WERI-Rb-1 (cell line): ENCODE results near the gene HOXB13.

Experiments used
- DNase-seq: peaks from one replicate; pipeline ENCODE4 v3.0.0-alpha.2; 2020
- H3K27ac ChIP-seq: fragments of 250-450 bp; sonication (Bioruptor Pico); 2 replicates; pipeline ENCODE4 v1.5.1; 2020; ENCODE audit warnings: mild to moderate bottlenecking, moderate library complexity
- H3K27me3 ChIP-seq: fragments of 250-450 bp; sonication (Bioruptor Pico); 2 replicates; pipeline ENCODE4 v1.5.1; 2021; ENCODE audit warnings: mild to moderate bottlenecking, low read depth, moderate library complexity; ENCODE audit not compliant: insufficient read depth, severe bottlenecking
- H3K36me3 ChIP-seq: fragments of 250-450 bp; sonication (Bioruptor Pico); 2 replicates; pipeline ENCODE4 v1.5.1; 2020; ENCODE audit warnings: mild to moderate bottlenecking, moderate library complexity
- H3K4me3 ChIP-seq: 2 replicates; pipeline ENCODE4 v1.5.1; 2011; ENCODE audit warnings: low read depth, mild to moderate bottlenecking, control low read depth, low read length
- H3K9me3 ChIP-seq: fragments of 250-450 bp; sonication (Bioruptor Pico); 2 replicates; pipeline ENCODE4 v1.5.1; 2021; ENCODE audit warnings: mild to moderate bottlenecking, moderate library complexity; ENCODE audit not compliant: severe bottlenecking
- TF ChIP-seq, protein P1 (sequence below): IDR thresholded peaks from 2 replicates; pipeline ENCODE4 v1.5.1; 2011; ENCODE audit warnings: low read depth, mild to moderate bottlenecking, control low read depth, inconsistent platforms, low read length

HOXB13 gene

DNA sequence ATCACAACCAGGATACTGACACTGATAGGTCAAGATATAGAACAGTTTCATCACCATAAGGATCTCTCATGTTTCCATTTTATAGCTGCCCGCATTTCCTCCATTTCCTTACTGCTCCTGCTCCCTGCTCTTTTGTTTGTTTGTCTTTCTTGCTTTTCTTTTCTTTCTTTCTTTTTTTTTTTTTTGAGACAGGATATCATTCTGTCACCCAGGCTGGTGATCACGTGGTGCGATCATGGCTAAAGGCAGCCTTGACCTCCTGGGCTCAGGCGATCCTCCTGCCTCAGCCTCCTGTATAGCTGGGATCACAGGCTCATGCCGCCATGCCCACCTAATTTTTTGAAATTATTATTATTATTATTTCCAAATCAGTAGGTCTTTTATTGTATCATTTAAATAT lies 37.9 kb downstream of the HOXB13 start:
- Histone ChIP-seq H3K4me3 (no peak overlapping the region), H3K36me3 (no peaks in the 10 kb centered on the region), H3K27me3 (peaks cover 88% of the 10 kb centered on the region), H3K9me3 (peaks cover 26% of the 10 kb centered on the region), H3K27ac (no peak overlapping the region)
- TF ChIP-seq, protein P1, sequence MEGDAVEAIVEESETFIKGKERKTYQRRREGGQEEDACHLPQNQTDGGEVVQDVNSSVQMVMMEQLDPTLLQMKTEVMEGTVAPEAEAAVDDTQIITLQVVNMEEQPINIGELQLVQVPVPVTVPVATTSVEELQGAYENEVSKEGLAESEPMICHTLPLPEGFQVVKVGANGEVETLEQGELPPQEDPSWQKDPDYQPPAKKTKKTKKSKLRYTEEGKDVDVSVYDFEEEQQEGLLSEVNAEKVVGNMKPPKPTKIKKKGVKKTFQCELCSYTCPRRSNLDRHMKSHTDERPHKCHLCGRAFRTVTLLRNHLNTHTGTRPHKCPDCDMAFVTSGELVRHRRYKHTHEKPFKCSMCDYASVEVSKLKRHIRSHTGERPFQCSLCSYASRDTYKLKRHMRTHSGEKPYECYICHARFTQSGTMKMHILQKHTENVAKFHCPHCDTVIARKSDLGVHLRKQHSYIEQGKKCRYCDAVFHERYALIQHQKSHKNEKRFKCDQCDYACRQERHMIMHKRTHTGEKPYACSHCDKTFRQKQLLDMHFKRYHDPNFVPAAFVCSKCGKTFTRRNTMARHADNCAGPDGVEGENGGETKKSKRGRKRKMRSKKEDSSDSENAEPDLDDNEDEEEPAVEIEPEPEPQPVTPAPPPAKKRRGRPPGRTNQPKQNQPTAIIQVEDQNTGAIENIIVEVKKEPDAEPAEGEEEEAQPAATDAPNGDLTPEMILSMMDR = no peak
- DNase-seq = no peak

DNA sequence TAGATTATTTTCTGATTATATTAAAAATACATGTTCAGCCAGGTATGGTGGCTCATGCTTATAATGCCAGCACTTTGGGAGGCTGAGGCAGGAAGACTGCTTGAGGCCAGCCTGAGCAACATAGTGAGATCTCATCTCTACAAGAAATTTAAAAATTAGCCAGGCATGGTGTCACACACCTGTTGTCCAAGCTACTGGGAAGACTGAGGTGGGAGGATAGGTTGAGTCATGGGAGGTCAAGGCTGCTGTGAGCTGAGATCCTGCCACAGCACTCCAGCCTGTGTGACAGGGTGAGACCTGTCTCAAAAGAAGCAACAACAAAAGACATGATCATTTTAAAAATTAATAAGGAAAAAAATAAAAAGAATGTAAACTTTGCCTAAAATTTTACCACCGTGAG lies 46.9 kb downstream of the HOXB13 start:
- Histone ChIP-seq H3K9me3 (peaks cover 11% of the 10 kb centered on the region), H3K27ac (no peak overlapping the region), H3K36me3 (no peaks in the 10 kb centered on the region), H3K27me3 (peaks cover 97% of the 10 kb centered on the region), H3K4me3 (no peak overlapping the region)
- no peak for DNase-seq
- TF ChIP-seq, protein P1 = no peak

DNA sequence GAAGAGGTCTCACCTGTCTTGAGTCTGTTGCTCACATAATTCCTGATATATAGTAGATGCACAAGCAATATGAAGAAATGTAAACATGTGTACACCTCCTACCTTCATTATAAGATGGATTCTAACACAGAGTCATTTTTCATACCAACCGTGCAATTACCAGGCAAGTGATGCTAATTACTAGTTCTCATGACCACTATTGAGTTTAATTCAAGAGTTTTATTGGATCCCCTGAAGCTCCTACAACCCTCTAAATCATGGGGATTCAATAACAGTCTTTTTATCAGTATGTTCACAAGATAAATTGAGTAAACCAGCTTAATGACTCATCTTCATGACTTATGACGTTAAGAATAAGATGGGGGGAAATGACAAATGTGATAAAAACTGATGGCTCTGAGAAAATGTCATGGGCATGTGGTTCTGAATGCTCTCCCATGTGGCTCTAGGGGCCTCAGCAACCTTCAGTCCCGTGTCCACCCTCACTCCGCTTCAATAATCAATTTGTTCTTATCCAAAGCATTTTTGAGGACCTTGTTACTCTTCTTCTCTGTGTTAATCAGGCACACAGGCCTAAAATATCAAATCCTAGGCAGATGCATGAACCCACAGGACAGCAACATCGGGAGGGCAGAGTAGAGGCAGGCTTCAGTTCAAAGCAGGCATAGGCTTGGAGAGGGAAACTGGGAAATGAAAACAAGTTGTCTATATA lies 49.0 kb downstream of the HOXB13 start:
- TF ChIP-seq, protein P1 = no peak
- H3K36me3 ChIP-seq = no peaks in the 10 kb centered on the region
- no peak for DNase-seq
- no peak overlapping the region for H3K4me3 ChIP-seq
- H3K27me3 ChIP-seq = peaks cover 100% of the 10 kb centered on the region
- no peak overlapping the region for H3K27ac ChIP-seq
- H3K9me3 ChIP-seq = peaks cover 11% of the 10 kb centered on the region

DNA sequence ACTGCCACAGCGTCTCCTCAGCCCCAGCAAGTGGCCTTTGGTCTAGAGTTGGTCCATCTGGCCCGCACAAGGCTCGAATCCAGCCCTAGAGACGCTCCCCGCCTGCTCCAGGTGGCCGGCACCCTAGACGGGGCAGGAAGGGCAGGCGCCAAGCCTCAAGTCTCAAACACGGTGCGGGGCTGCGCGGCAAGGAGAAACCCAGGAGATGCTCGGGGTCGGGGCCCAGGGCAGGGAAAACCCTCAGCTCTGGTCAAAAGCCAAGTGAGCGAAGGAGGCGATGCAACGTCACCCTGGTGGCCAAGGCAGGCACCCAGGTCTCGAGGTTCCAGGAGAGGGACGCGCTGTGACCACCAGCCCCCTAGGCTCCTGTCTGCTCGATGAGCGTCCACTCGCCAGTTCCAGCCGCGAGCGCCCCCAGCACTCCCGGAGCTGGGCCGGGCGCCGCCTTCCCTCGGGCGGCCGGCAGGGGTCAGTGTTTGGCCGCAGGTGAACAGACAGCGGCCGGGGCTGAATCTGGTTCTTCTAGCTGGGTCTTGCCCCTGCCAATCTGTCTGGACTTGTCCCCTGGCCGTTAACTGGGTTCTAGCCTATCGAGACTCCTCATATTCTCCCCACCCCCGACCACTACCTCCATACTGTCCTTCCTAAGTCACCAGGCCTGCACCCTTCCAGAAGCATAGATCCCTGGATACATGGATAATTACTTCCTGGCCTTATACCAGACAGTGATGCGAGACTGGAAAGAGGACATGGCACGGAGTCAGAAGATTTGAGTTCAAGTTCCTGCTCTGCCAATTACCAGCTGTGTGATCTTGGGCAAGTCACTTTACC lies 50.2 kb downstream of the HOXB13 start:
- Histone ChIP-seq H3K36me3 (no peaks in the 10 kb centered on the region), H3K4me3 (no peak overlapping the region), H3K27me3 (peaks cover 98% of the 10 kb centered on the region), H3K27ac (0 out of 2 replicates have a peak overlapping the region, but pooled peaks have one; percentile 9), H3K9me3 (peaks cover 1% of the 10 kb centered on the region)
- TF ChIP-seq, protein P1 = peak; percentile 98
- DNase-seq = peak; percentile 79

DNA sequence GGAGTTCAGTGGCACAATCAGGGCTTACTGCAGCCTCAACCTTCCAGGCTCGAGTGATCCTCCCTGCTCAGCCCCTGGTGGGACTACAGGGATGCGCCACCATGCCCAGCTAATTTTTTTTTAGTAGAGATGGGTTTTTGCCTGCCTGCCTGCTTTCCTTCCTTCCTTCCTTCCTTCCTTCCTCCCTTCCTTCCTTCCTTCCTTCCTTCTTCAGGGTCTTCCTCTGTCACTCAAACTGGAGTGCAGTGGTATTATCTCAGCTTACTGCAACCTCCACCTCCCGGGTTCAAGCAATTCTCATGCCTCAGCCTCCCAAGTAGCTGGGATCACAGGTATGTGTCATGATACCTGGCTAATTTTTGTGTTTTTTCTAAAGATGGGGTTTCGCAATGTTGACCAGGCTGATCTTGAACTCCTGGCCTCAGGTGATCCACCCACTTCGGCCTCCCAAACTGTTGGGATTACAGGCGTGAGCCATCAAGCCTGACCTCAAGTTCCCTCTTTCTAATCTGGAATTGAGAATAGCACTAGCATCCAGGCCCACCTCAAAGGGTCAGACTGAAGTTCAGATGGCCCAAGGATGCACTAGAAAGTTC lies 51.5 kb downstream of the HOXB13 start:
- Histone ChIP-seq H3K4me3 (no peak overlapping the region), H3K36me3 (no peaks in the 10 kb centered on the region), H3K9me3 (no peaks in the 10 kb centered on the region), H3K27me3 (peaks cover 97% of the 10 kb centered on the region), H3K27ac (no peak overlapping the region)
- TF ChIP-seq, protein P1 = no peak
- DNase-seq = no peak
